Sigmoid colon (tissue), 7 donors: ENCODE measurements around the gene APOL3. TPM values are rescaled to one million over a fixed set of nuclear protein-coding genes. Genes with fewer than 3 reads are reported as not detected.

ENCODE experiments used
- DNase-seq: peaks from one replicate; pipeline ENCODE4 v3.0.0-alpha.2; 2019
- H3K27ac ChIP-seq, 4 donors: fragments of 200-600 bp; sonication (generic); one replicate each; pipeline ENCODE4 v1.5.1; 2016 to 2019; ENCODE audit warnings: mild to moderate bottlenecking in 1 of 4
- H3K27me3 ChIP-seq, 3 donors: fragments of 200-600 bp; sonication (generic); one replicate each; pipeline ENCODE4 v1.5.1; 2019; ENCODE audit warnings: mild to moderate bottlenecking in 1 of 3
- H3K36me3 ChIP-seq, 4 donors: fragments of 200-600 bp; sonication (generic); one replicate each; pipeline ENCODE4 v1.5.1; 2016 to 2019
- H3K4me1 ChIP-seq, 4 donors: fragments of 200-600 bp; sonication (generic); one replicate each; pipeline ENCODE4 v1.5.1; 2017 to 2019
- H3K4me3 ChIP-seq, 4 donors: fragments of 200-600 bp; sonication (generic); one replicate each; pipeline ENCODE4 v1.5.1; 2017 to 2019; ENCODE audit warnings: mild to moderate bottlenecking in 2 of 4, moderate library complexity in 1 of 4
- H3K9me3 ChIP-seq, 4 donors: fragments of 200-600 bp in 3 of 4; sonication (generic) in 3 of 4; one replicate each; pipeline versions ENCODE4 v1.5.1 to v1.6.1; 2013 to 2019
- EP300 ChIP-seq, 4 donors: sonication (generic); formaldehyde crosslinking; IDR thresholded peaks; one replicate each; pipeline ENCODE4 v1.6.1; 2017; ENCODE audit warnings: antibody characterized with exemption in 4 of 4
- POLR2A ChIP-seq, 2 donors: fragments of 450-650 bp; IDR thresholded peaks; one replicate each; pipeline ENCODE4 v1.6.1; 2016; ENCODE audit warnings: antibody characterized with exemption in 2 of 2, mild to moderate bottlenecking in 2 of 2, moderate library complexity in 2 of 2
- POLR2AphosphoS5 ChIP-seq, 4 donors: sonication (generic); formaldehyde crosslinking; IDR thresholded peaks; one replicate each; pipeline ENCODE4 v1.6.1; 2017; ENCODE audit warnings: antibody characterized with exemption in 4 of 4
- WGBS, 2 donors: extraction: QIAGEN DNeasy Blood & Tissue Kit; methylation state at CpG; one replicate each; pipeline ENCODE4 v1.1.7; 2013; 5-methylcytosine and 5-hydroxymethylcytosine counted together
- intact Hi-C: fragments of 100-400 bp; cut with DNase I; formaldehyde crosslinking; loops from one replicate; pipeline ENCODE4 v1.15.1; 2023
- polyA plus RNA-seq, 3 donors: library from polyadenylated mRNA; stranded (reverse); fragments of 200-250 nt; gene quantifications; one replicate each; pipeline ENCODE4 v1.2.3, GENCODE V29; 2013
- total RNA-seq, 4 donors: library from RNA; depleted of rRNA; stranded (reverse); fragments of >200 nt; gene quantifications; one replicate each; pipeline ENCODE4 v1.1.0, GENCODE V29; 2016
- TF ChIP-seq, protein P1 (sequence below), 4 experiments: fragments of 450-650 bp in 3 of 4; fragments of 200-600 bp in 1 of 4; IDR thresholded peaks; one replicate each; pipeline ENCODE4 v1.5.1; 2016 to 2019; ENCODE audit warnings: antibody characterized with exemption in 4 of 4, mild to moderate bottlenecking in 3 of 4, moderate library complexity in 2 of 4
- donor health status: healthy with polysubstance abuse.
- donor health status: Bipolar disorder and iron deficiency.
- donor health status: healthy.

The APOL3 gene
- total and polyA plus RNA-seq, 7 donors = 7.4 to 48.9 (median 27.4) TPM

DNA sequence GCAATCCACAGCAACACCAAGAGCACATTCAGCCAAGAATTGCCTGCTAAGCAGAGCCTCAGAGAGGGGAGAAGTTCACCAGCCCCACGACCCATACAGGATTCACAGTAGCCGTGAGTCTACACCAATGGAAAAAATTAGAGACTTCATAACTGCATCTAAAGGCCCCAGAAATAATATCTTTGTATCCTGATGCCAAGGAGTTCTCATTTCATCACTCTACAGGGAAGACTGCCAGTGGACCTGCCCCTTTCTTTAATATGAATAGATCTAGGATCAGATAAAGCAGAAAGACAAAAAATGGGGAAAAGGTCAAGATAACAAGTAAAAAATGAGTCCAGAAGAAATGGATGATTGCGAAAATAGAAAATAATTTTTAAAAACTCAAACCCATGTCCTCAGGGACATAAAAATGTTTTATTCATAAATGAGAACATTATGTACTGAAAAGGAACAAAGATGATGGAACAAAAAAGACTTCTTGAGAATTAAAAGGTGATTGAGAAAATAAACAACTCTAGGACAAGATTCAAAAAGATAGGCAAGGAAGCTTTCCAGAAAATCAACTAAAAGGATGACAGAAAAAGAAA lies 9.5 kb downstream of the APOL3 start:
- TF ChIP-seq EP300 (IDR thresholded peaks at IDR 0.05) = peak in 1 of 4 donors; percentile 14
- TF ChIP-seq POLR2AphosphoS5 (IDR thresholded peaks at IDR 0.05) = peak in 1 of 4 donors; percentile 29
- TF ChIP-seq POLR2A (IDR thresholded peaks at IDR 0.05) = no peak
- intact Hi-C loops = no loop called here
- Histone ChIP-seq H3K4me3 (no peak overlapping the region), H3K36me3 (peaks cover 0 to 16% (median 0%) of the 10 kb centered on the region in 4 donors), H3K27me3 (no peaks in the 10 kb centered on the region), H3K4me1 (peaks cover 0 to 42% (median 28%) of the 10 kb centered on the region in 4 donors), H3K27ac (peak overlapping the region; percentile 46 to 68 (median 56)), H3K9me3 (no peaks in the 10 kb centered on the region)
- DNase-seq = peak; percentile 64
- WGBS, 2 donors = 89 to 95% methylated on average over 3 of the region's 3 CpGs

DNA sequence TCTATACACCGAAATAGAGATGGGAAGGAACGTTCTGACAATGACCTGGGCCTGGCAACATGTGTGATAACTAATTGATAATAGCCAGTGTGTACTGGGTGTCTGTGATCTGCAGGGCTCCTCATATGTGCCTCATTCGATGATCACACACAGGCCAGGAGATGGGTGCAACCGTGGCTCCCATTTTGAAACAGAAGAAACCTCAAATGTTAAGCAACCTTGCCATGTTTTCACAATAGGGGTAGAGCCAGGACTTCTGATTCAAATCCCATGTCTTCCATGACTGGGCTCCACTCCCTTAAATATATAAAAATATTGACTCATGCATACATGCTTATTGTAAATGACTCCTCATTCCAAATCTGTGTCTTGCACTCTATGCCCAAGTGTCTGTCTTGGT lies 11.1 kb downstream of the APOL3 start:
- peaks cover 0 to 16% (median 0%) of the 10 kb centered on the region in 4 donors for H3K36me3 ChIP-seq
- WGBS, 2 donors = 86 to 87% methylated on average over 4 of the region's 4 CpGs
- H3K27ac ChIP-seq = peak overlapping the region in 2 of 4 donors; percentile 64 to 68
- no peaks in the 10 kb centered on the region for H3K9me3 ChIP-seq
- H3K27me3 ChIP-seq = no peaks in the 10 kb centered on the region
- H3K4me3 ChIP-seq = no peak overlapping the region
- DNase-seq = peak; percentile 55
- intact Hi-C loops = loop anchor here (5.0 kb wide), 2 partner anchors 128 to 338 kb away; no protein-coding TSS in a partner anchor
- TF ChIP-seq EP300 (IDR thresholded peaks at IDR 0.05) (no peak), POLR2A (IDR thresholded peaks at IDR 0.05) (no peak), POLR2AphosphoS5 (IDR thresholded peaks at IDR 0.05) (no peak)
- TF ChIP-seq, protein P1, sequence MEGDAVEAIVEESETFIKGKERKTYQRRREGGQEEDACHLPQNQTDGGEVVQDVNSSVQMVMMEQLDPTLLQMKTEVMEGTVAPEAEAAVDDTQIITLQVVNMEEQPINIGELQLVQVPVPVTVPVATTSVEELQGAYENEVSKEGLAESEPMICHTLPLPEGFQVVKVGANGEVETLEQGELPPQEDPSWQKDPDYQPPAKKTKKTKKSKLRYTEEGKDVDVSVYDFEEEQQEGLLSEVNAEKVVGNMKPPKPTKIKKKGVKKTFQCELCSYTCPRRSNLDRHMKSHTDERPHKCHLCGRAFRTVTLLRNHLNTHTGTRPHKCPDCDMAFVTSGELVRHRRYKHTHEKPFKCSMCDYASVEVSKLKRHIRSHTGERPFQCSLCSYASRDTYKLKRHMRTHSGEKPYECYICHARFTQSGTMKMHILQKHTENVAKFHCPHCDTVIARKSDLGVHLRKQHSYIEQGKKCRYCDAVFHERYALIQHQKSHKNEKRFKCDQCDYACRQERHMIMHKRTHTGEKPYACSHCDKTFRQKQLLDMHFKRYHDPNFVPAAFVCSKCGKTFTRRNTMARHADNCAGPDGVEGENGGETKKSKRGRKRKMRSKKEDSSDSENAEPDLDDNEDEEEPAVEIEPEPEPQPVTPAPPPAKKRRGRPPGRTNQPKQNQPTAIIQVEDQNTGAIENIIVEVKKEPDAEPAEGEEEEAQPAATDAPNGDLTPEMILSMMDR (IDR thresholded peaks at IDR 0.05) = no peak
- peaks cover 0 to 38% (median 20%) of the 10 kb centered on the region in 4 donors for H3K4me1 ChIP-seq

DNA sequence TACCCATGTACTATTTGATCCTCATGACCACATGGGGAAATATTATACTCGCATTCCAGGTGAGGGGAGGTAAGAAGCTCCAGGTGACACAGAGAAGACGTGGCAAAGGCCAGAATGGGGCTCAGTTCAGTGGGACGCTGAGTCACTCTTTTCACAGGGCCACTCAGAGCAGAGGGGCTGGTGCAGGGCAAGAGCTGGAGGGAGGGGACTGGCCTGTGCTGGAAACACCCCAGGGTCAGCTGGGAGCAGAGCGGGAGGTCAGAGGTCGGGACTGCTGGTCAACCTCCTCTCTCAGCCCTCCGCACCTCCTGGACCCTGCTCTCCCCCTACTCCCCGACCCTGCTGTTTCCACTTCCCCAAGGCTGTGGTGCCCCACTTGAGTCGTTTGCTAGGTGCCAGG lies 12.1 kb downstream of the APOL3 start:
- TF ChIP-seq POLR2AphosphoS5 (IDR thresholded peaks at IDR 0.05) (no peak), POLR2A (IDR thresholded peaks at IDR 0.05) (no peak), EP300 (IDR thresholded peaks at IDR 0.05) (no peak)
- TF ChIP-seq, protein P1 (IDR thresholded peaks at IDR 0.05) = no peak
- DNase-seq = peak; percentile 63
- H3K27me3 ChIP-seq = no peaks in the 10 kb centered on the region
- WGBS, 2 donors = 85 to 89% methylated on average over 8 of the region's 8 CpGs
- H3K9me3 ChIP-seq = no peaks in the 10 kb centered on the region
- peaks cover 0 to 35% (median 19%) of the 10 kb centered on the region in 4 donors for H3K4me1 ChIP-seq
- intact Hi-C loops = loop anchor here (5.0 kb wide), 2 partner anchors 129 to 339 kb away; no protein-coding TSS in a partner anchor
- peak overlapping the region in 1 of 4 donors; percentile 57 for H3K27ac ChIP-seq
- no peak overlapping the region for H3K4me3 ChIP-seq
- H3K36me3 ChIP-seq = peaks cover 0 to 19% (median 2%) of the 10 kb centered on the region in 4 donors

DNA sequence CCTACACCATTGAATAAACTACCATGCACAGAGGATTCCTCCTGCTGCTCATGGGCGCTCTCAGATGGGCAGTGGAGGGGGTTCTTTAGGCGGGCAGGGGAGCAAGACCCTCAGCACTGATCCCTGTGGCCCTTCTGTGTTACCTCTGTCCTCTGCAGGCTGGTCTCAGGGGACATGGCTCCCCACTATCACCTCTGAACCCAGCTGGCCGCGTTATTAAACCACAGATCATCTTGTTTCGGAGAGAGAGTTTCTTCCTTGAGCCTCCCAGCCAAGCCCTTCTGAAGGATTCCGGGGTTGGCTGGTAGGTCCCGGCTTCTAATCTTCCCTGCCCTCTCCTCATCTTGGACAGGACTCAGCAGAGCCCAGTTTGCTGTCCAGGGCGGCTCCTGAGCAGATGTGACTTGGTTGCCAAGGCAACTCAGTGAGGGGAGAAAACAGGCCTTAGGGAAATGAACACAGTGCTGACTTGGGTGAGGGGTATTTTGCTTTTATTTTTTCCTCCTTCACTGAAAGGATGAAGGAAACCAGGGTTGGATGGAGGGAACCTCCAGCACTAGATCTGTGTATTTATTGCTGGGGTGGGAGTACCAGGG lies 13.3 kb downstream of the APOL3 start:
- no peaks in the 10 kb centered on the region for H3K9me3 ChIP-seq
- peaks cover 0 to 35% (median 19%) of the 10 kb centered on the region in 4 donors for H3K4me1 ChIP-seq
- intact Hi-C loops = loop anchor here (5.0 kb wide), 2 partner anchors 130 to 340 kb away; no protein-coding TSS in a partner anchor
- peaks cover 0 to 25% (median 2%) of the 10 kb centered on the region in 4 donors for H3K36me3 ChIP-seq
- peak; percentile 63 for DNase-seq
- H3K27ac ChIP-seq = peak overlapping the region in 3 of 4 donors; percentile 6 to 52 (median 19)
- H3K27me3 ChIP-seq = no peaks in the 10 kb centered on the region
- no peak overlapping the region for H3K4me3 ChIP-seq
- WGBS, 2 donors = 85 to 88% methylated on average over 8 of the region's 8 CpGs
- TF ChIP-seq POLR2AphosphoS5 (IDR thresholded peaks at IDR 0.05) (no peak), EP300 (IDR thresholded peaks at IDR 0.05) (no peak), POLR2A (IDR thresholded peaks at IDR 0.05) (no peak)
- TF ChIP-seq, protein P1 (IDR thresholded peaks at IDR 0.05) = no peak

DNA sequence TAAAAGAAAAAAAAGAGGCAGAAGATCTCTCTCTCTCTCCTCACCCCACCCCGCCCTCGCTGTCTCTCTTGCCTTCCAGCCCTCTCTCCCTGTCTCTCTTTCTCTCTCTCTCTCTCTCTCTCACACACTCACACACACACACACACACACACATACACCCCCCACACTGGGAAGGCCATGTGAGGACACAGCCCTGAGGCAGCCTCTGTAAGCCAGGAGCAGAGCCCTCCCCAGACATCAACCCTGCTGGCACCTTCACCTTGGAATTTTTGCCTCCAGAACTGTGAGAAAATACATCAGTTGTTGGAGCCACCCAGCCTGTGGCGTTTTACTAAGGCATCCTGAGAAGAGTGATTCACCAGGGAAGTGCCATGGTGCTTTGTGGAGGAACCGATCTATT lies 14.7 kb downstream of the APOL3 start:
- Histone ChIP-seq H3K27me3 (no peaks in the 10 kb centered on the region), H3K4me1 (peaks cover 0 to 33% (median 17%) of the 10 kb centered on the region in 4 donors), H3K9me3 (no peaks in the 10 kb centered on the region), H3K27ac (peak overlapping the region in 3 of 4 donors; percentile 16 to 50 (median 21)), H3K36me3 (peaks cover 0 to 35% (median 7%) of the 10 kb centered on the region in 4 donors), H3K4me3 (no peak overlapping the region)
- no peak for TF ChIP-seq POLR2A (IDR thresholded peaks at IDR 0.05)
- TF ChIP-seq POLR2AphosphoS5 (IDR thresholded peaks at IDR 0.05) = no peak
- TF ChIP-seq, protein P1 (IDR thresholded peaks at IDR 0.05) = no peak
- no peak for TF ChIP-seq EP300 (IDR thresholded peaks at IDR 0.05)
- DNase-seq = peak; percentile 55
- intact Hi-C loops = loop anchor here (5.0 kb wide), 2 partner anchors 131 to 341 kb away; no protein-coding TSS in a partner anchor
- WGBS, 2 donors = 79 to 90% methylated on average over 4 of the region's 4 CpGs
